Esophagus squamous epithelium (tissue), 4 donors: ENCODE data around the gene SETBP1.

Experiments used
- POLR2A ChIP-seq, 4 donors: fragments of 450-650 bp; IDR thresholded peaks; one replicate each; pipeline ENCODE4 v1.6.1; 2017; ENCODE audit warnings: antibody characterized with exemption in 4 of 4, mild to moderate bottlenecking in 4 of 4, moderate library complexity in 3 of 4
- TF ChIP-seq, protein P1 (sequence below), 6 experiments: fragments of 450-650 bp in 4 of 6; fragments of 200-600 bp in 2 of 6; sonication (generic) in 2 of 6; IDR thresholded peaks; one replicate each; pipeline ENCODE4 v1.5.1; 2016 to 2019; ENCODE audit warnings: antibody characterized with exemption in 6 of 6, mild to moderate bottlenecking in 4 of 6, moderate library complexity in 4 of 6

- no peak for TF ChIP-seq POLR2A (IDR thresholded peaks at IDR 0.05)
- TF ChIP-seq, protein P1, sequence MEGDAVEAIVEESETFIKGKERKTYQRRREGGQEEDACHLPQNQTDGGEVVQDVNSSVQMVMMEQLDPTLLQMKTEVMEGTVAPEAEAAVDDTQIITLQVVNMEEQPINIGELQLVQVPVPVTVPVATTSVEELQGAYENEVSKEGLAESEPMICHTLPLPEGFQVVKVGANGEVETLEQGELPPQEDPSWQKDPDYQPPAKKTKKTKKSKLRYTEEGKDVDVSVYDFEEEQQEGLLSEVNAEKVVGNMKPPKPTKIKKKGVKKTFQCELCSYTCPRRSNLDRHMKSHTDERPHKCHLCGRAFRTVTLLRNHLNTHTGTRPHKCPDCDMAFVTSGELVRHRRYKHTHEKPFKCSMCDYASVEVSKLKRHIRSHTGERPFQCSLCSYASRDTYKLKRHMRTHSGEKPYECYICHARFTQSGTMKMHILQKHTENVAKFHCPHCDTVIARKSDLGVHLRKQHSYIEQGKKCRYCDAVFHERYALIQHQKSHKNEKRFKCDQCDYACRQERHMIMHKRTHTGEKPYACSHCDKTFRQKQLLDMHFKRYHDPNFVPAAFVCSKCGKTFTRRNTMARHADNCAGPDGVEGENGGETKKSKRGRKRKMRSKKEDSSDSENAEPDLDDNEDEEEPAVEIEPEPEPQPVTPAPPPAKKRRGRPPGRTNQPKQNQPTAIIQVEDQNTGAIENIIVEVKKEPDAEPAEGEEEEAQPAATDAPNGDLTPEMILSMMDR (IDR thresholded peaks at IDR 0.05): no peak
These were observed 297.2 kb downstream of the SETBP1 start for GRCh38 chr18:44977856-44978255.
